ENCODE measurements around the gene KBTBD12. TPM values are rescaled to one million over a fixed set of nuclear protein-coding genes. Genes with fewer than 3 reads are reported as not detected.
"Not testable (repeated sequence)": the region's sequence is repeated elsewhere in the genome, so short reads cannot be mapped to it uniquely, and the experiment has no call there.

The KBTBD12 gene
- total RNA-seq, 1 donor from 2014 or later: under 0.01 TPM

DNA sequence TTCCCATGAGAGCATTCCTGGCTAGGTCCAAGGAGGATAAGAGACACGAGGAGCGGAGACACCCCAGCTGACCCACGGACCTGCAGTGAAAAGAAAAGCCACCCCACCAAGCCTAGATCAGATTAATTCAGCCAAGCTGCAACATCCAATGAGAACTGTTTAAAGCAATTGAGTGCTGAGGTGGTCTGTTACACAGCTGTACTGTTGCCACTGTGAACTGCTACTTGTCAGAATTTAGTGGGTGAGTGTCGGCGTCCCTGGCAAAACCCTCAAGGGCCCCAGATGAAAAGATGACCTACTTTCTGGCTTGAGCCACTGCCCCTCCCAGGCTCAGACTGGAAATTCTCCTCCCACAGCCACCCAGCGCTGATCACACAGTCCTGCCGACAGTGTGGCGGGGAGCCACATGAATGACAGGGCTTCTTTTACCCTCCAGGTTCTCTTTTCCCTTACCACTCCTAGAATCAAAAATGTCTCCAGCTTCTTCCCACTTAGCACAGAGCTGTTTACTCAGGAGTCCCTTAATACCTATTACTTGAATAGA lies 26.4 kb upstream of the KBTBD12 start:
- TF ChIP-seq, protein P1, sequence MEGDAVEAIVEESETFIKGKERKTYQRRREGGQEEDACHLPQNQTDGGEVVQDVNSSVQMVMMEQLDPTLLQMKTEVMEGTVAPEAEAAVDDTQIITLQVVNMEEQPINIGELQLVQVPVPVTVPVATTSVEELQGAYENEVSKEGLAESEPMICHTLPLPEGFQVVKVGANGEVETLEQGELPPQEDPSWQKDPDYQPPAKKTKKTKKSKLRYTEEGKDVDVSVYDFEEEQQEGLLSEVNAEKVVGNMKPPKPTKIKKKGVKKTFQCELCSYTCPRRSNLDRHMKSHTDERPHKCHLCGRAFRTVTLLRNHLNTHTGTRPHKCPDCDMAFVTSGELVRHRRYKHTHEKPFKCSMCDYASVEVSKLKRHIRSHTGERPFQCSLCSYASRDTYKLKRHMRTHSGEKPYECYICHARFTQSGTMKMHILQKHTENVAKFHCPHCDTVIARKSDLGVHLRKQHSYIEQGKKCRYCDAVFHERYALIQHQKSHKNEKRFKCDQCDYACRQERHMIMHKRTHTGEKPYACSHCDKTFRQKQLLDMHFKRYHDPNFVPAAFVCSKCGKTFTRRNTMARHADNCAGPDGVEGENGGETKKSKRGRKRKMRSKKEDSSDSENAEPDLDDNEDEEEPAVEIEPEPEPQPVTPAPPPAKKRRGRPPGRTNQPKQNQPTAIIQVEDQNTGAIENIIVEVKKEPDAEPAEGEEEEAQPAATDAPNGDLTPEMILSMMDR (IDR thresholded peaks at IDR 0.05; ENCODE audit: insufficient read depth, low read length, severe bottlenecking): no peak
- no peaks in the 10 kb centered on the region for H3K36me3 ChIP-seq (ENCODE audit: control insufficient read depth, insufficient read depth, low read length)
- FAIRE-seq (no peak), DNase-seq (ENCODE audit: low read depth) (no peak)
- H3K4me3 ChIP-seq (ENCODE audit: low read depth, low read length): no peak overlapping the region
- H3K27me3 ChIP-seq (ENCODE audit: control insufficient read depth, insufficient read depth, low read length): no peaks in the 10 kb centered on the region

DNA sequence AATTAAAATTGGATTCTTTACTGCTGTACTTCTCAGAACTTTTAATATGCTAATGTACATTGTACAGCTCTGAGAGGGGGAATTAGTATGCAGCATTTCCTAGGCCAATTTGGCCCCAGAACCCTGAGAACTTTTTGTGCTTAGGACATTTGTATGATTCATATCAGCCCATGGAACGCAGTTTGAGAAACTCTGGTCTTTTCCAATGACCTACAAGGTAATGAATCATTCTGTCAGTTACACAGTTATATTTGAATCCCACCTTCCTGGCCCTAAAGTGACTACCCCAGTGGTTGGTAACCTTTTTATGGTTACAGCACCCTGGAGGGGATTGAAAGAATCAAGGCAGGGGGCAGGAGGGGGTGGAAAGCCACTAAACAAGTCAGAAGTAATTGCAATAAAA lies 25.6 kb upstream of the KBTBD12 start:
- TF ChIP-seq, protein P1 (IDR thresholded peaks at IDR 0.05; ENCODE audit: insufficient read depth, low read length, severe bottlenecking): no peak
- DNase-seq (ENCODE audit: low read depth): peak; percentile 64
- Histone ChIP-seq H3K27me3 (ENCODE audit: control insufficient read depth, insufficient read depth, low read length) (no peaks in the 10 kb centered on the region), H3K36me3 (ENCODE audit: control insufficient read depth, insufficient read depth, low read length) (no peaks in the 10 kb centered on the region), H3K4me3 (ENCODE audit: low read depth, low read length) (no peak overlapping the region)
- FAIRE-seq: no peak

DNA sequence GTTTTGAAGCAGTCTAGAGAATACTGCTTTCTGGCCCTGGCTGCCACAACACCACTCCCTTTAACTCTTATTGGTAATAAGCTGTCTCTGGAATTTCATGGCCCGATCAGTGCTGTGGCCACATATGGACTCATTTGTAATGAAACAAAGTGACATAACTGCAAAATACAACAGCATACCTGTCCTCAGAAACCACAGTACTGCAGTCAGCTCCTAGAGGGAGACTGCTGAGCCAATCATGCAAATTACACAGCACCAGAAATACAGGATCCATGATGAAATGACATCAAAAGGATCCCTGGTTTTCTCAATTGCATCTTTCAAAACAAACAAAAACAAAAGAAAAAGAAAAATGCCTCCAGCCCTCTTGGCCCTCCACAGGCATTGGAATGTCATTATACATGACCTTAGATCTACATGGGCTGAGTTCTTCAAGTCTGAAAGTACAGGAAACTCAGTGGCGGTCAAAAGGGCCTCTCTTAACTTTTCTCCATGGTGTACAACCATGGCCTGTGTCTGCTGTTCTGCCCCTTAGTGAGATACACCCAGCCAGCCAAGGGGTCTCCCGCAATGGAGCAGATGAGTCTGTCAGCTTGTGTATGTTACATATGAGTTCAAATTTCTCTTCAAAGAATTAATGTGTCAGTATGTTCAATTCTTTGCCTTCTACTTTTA lies 24.9 kb upstream of the KBTBD12 start:
- Histone ChIP-seq H3K4me3 (ENCODE audit: low read depth, low read length) (no peak overlapping the region), H3K36me3 (ENCODE audit: control insufficient read depth, insufficient read depth, low read length) (no peaks in the 10 kb centered on the region), H3K27me3 (ENCODE audit: control insufficient read depth, insufficient read depth, low read length) (no peaks in the 10 kb centered on the region)
- TF ChIP-seq, protein P1 (IDR thresholded peaks at IDR 0.05; ENCODE audit: insufficient read depth, low read length, severe bottlenecking): no peak
- no peak for DNase-seq (ENCODE audit: low read depth)
- FAIRE-seq: no peak

DNA sequence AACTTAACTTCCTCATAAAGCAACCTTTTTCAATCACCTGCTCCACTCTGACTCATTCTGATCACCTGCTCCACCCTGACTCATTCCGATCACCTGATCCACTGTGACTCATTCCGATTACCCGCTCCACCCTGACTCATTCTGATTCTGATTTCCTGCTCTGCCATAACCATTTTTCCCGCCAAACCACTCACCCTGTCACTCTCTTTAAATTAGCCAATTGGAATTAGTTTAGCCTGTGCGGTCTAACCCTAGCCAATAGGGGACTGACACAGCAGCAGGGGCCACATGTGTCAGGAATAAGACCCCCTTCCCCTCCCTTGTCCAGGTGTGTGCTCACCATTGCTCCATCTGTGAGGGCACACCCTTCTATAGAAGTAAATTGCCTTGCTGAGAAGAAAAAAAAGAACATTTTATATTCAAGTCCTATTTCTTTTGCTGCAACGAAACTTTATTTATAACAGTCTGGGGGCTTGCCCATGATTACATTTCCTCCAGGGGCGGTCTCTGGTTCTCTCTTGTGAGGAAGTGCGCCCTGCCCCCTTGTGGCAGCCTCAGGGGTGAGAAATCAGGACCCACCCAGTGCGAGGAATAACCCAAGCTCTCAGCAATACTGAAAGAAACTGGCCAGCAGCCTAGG lies 24.3 kb upstream of the KBTBD12 start:
- FAIRE-seq; H3K27me3 ChIP-seq (ENCODE audit: control insufficient read depth, insufficient read depth, low read length); H3K36me3 ChIP-seq (ENCODE audit: control insufficient read depth, insufficient read depth, low read length); H3K4me3 ChIP-seq (ENCODE audit: low read depth, low read length): not testable (repeated sequence)
- DNase-seq (ENCODE audit: low read depth): peak; percentile 86

DNA sequence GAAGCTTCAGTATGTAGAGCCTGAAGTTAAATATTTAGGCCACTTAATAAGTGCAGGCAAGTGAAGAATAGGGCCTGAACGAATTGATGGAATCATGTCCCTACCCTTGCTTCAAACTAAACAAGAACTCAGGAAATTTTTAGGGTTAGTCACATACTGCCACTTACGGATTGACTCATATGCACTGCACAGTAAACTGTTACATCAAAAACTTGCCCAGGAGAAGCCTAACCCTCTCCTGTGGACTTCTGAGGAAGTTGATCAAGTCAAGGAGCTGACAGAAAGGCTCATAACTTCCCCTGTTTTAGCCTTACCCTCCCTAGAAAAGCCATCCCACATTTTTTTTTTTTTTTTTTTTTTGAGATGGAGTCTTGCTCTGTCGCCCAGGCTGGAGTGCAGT lies 20.6 kb upstream of the KBTBD12 start:
- H3K36me3 ChIP-seq (ENCODE audit: control insufficient read depth, insufficient read depth, low read length): no peaks in the 10 kb centered on the region
- TF ChIP-seq, protein P1 (IDR thresholded peaks at IDR 0.05; ENCODE audit: insufficient read depth, low read length, severe bottlenecking): no peak
- FAIRE-seq: no peak
- no peak overlapping the region for H3K4me3 ChIP-seq (ENCODE audit: low read depth, low read length)
- DNase-seq (ENCODE audit: low read depth): peak; percentile 18
- no peaks in the 10 kb centered on the region for H3K27me3 ChIP-seq (ENCODE audit: control insufficient read depth, insufficient read depth, low read length)

DNA sequence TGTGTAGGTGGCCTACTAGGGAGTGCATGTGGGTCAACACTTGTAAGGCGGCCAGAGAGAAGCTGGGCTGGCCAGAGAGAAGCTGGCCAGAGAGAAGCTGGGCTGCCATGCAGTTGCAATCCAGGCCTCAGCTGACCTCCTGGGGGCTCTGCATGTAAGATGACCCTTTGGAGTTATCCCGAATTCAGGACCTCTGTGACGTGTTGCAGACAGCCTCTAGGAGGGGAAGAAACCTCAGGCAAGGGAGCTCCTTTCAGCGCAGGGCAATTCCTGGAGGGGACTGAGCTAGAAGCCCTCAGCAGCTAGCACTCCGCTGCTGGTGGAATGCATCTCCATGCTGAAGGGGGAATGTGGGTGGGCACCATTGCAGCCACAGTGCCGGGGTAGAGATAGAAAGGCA lies 15.8 kb upstream of the KBTBD12 start:
- H3K4me3 ChIP-seq (ENCODE audit: low read depth, low read length): no peak overlapping the region
- TF ChIP-seq, protein P1 (IDR thresholded peaks at IDR 0.05; ENCODE audit: insufficient read depth, low read length, severe bottlenecking): no peak
- FAIRE-seq: no peak
- no peaks in the 10 kb centered on the region for H3K27me3 ChIP-seq (ENCODE audit: control insufficient read depth, insufficient read depth, low read length)
- no peak for DNase-seq (ENCODE audit: low read depth)
- H3K36me3 ChIP-seq (ENCODE audit: control insufficient read depth, insufficient read depth, low read length): no peaks in the 10 kb centered on the region

Measured in bronchial epithelial cell (primary cell).